ENCODE data around the gene SPDYE3.

DNA sequence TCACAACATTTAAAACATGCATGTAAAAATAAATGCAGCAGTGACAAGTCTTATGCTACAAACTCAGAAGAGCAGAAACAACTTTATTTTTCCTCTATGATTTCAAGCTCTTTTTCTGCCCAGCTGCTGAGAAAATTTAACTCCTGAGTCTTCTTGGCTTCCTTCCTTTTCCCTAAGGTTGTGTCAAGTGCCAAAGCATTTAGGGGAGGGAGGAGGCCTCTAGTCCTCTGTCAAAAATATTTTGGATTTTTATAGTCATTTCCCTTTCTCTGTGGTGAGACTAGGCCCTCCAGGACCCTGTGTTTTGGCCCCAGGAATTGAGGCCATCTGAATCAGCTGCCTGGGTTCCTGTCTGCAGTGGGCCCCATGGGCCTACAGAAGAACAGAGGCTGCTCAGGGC lies 39.4 kb downstream of the SPDYE3 start:
- no peak for TF ChIP-seq POLR2A (IDR thresholded peaks at IDR 0.05; ENCODE audit: extremely low read depth, insufficient read length)
- TF ChIP-seq, protein P1, sequence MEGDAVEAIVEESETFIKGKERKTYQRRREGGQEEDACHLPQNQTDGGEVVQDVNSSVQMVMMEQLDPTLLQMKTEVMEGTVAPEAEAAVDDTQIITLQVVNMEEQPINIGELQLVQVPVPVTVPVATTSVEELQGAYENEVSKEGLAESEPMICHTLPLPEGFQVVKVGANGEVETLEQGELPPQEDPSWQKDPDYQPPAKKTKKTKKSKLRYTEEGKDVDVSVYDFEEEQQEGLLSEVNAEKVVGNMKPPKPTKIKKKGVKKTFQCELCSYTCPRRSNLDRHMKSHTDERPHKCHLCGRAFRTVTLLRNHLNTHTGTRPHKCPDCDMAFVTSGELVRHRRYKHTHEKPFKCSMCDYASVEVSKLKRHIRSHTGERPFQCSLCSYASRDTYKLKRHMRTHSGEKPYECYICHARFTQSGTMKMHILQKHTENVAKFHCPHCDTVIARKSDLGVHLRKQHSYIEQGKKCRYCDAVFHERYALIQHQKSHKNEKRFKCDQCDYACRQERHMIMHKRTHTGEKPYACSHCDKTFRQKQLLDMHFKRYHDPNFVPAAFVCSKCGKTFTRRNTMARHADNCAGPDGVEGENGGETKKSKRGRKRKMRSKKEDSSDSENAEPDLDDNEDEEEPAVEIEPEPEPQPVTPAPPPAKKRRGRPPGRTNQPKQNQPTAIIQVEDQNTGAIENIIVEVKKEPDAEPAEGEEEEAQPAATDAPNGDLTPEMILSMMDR (IDR thresholded peaks at IDR 0.05; ENCODE audit: low read depth, low read length) = no peak
- TF ChIP-seq, protein P2, sequence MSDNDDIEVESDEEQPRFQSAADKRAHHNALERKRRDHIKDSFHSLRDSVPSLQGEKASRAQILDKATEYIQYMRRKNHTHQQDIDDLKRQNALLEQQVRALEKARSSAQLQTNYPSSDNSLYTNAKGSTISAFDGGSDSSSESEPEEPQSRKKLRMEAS (IDR thresholded peaks at IDR 0.05; ENCODE audit: low read depth, low read length) = no peak

Data from NB4 (cell line).